Dermis lymphatic vessel endothelial cell (primary cell): ENCODE data around the gene CDC6. TPM values are rescaled to one million over a fixed set of nuclear protein-coding genes. Genes with fewer than 3 reads are reported as not detected.

Experiments
- total RNA-seq: library from RNA; depleted of rRNA; stranded (reverse); fragments of >200 nt; gene quantifications from 2 replicates; pipeline ENCODE4 v1.2.1, GENCODE V29; 2014

The CDC6 gene
- 4.1 and 5.3 TPM in 2 replicates for total RNA-seq

GRCh38 chr17:40287494-40288369 lies at the start of gene CDC6:
CDC6 (plus strand) TSS chr17:40287879; CDS start chr17:40289421, 1,542 bp downstream.

GRCh38 chr17:40309031-40309948 lies 21.6 kb downstream of the CDC6 start, which contains the start of gene RARA:
RARA (plus strand) TSS chr17:40309180; CDS start chr17:40331219, 22,039 bp downstream.

Other genes with a start within 250 kb of the CDC6 start
- gene MED24, start 233.5 kb upstream of the CDC6 start, total RNA-seq: 24.3 and 27.9 TPM in 2 replicates
- 18.6 and 20.0 TPM in 2 replicates for gene THRA, start 224.9 kb upstream of the CDC6 start, total RNA-seq
- 1.2 and 1.5 TPM in 2 replicates for gene NR1D1, start 187.3 kb upstream of the CDC6 start, total RNA-seq
- gene MSL1, start 165.9 kb upstream of the CDC6 start, total RNA-seq: 36.4 and 40.8 TPM in 2 replicates
- gene CASC3, start 147.3 kb upstream of the CDC6 start, total RNA-seq: 17.9 and 22.4 TPM in 2 replicates
- 0.52 and 1.2 TPM in 2 replicates for gene RAPGEFL1, start 110.4 kb upstream of the CDC6 start, total RNA-seq
- 6.3 and 7.1 TPM in 2 replicates for gene WIPF2, start 68.6 kb upstream of the CDC6 start, total RNA-seq
- gene RARA, start 21.3 kb downstream of the CDC6 start, total RNA-seq: 6.0 and 8.8 TPM in 2 replicates
- 3.1 and 3.5 TPM in 2 replicates for gene GJD3, start 76.9 kb downstream of the CDC6 start, total RNA-seq
- 16.1 and 20.0 TPM in 2 replicates for gene TOP2A, start 130.0 kb downstream of the CDC6 start, total RNA-seq
- 242 and 387 TPM in 2 replicates for gene IGFBP4, start 155.6 kb downstream of the CDC6 start, total RNA-seq
- not detected in 2 replicates for gene TNS4, start 213.7 kb downstream of the CDC6 start, total RNA-seq